ENCODE measurements around the gene PDGFRB. TPM values are rescaled to one million over a fixed set of nuclear protein-coding genes. Genes with fewer than 3 reads are reported as not detected.

Gene PDGFRB
- total and polyA plus RNA-seq, 9 of the 15 experiments (the other 6 are each of a cell fraction or from before 2014, with no cell fraction given): 0.01 to 1.5 (median 0.09) TPM; not detected in 3

- TF ChIP-seq MGA (IDR thresholded peaks at IDR 0.05) (0 out of 2 replicates have a peak, but pooled peaks have one; percentile 17), TSHZ1 (CRISPR knock-in tag; IDR thresholded peaks at IDR 0.05) (no peak), SNIP1 (IDR thresholded peaks at IDR 0.05; ENCODE audit: low read depth) (no peak), ZEB2 (IDR thresholded peaks at IDR 0.05) (0 out of 2 replicates have a peak, but pooled peaks have one; percentile 30), SPI1 (IDR thresholded peaks at IDR 0.05; ENCODE audit: borderline replicate concordance, low read depth, low read length) (0 out of 2 replicates have a peak, but pooled peaks have one; percentile 28), ZNF57 (CRISPR knock-in tag; IDR thresholded peaks at IDR 0.05) (no peak), HDAC1 (IDR thresholded peaks at IDR 0.05) (0 out of 4 replicates have a peak, but pooled peaks of 1 of the 2 experiments have one; percentile 48), CTCF (IDR thresholded peaks at IDR 0.05 in 2 of 3, conservative IDR thresholded peaks at IDR 0.05 in 1 of 3; ENCODE audit: insufficient read depth in 2 of 3, low read depth in 1 of 3, low read length in 3 of 3) (no peak), NR1H2 (CRISPR knock-in tag; IDR thresholded peaks at IDR 0.05) (no peak)
Observed at GRCh38 chr5:150113047-150113744, 42.4 kb downstream of the PDGFRB start (continued).
